IMR-90 (cell line): ENCODE data around the gene RIPOR2. TPM values are rescaled to one million over a fixed set of nuclear protein-coding genes. Genes with fewer than 3 reads are reported as not detected.
A peak's percentile ranks its signal among the peaks of the same experiment; 100 is the strongest.

Experiments used
- ATAC-seq: fragments of 200-7000 bp; cut with Tn5 transposase; 2 replicates; pipeline ENCODE4 v1.9.1; 2020; ENCODE audit warnings: low read depth, mild to moderate bottlenecking, moderate library complexity
- BruUV-seq: library from RNA; stranded (reverse); fragments of 400-500 nt; replicated peaks from 2 replicates; lab custom pipeline; 2021; lab: Mats Ljungman, UMichigan
- CTCF ChIA-PET: fragments of 300-600 bp; formaldehyde crosslinking; extraction: SDS; loops from one replicate; lab custom pipeline; 2021; ENCODE audit warnings: antibody characterized with exemption; lab: Yijun Ruan, JAX
- POLR2A ChIA-PET: fragments of 300-600 bp; sonication (Branson Sonifier 250); formaldehyde crosslinking; loops from one replicate; lab custom pipeline; 2022; ENCODE audit warnings: antibody characterized with exemption; ENCODE audit not compliant: unreplicated experiment; lab: Charles Lee
- DNase-seq: peaks from one replicate; pipeline ENCODE4 v3.0.0; 2013
- H2AFZ ChIP-seq: replicated peaks from 2 replicates; pipeline ENCODE3; 2013; ENCODE audit warnings: low read length, mild to moderate bottlenecking; ENCODE audit not compliant: poor library complexity
- H2AK5ac ChIP-seq: 2 replicates; pipeline ENCODE4 v1.6.1; 2013; ENCODE audit warnings: low read depth, low read length, inconsistent platforms
- H2AK9ac ChIP-seq: replicated peaks from 2 replicates; pipeline ENCODE3; 2013; ENCODE audit warnings: mild to moderate bottlenecking, low read depth, low read length, moderate library complexity; ENCODE audit not compliant: poor library complexity
- H2BK120ac ChIP-seq: 2 replicates; pipeline ENCODE4 v1.6.1; 2013; ENCODE audit warnings: low read depth, low read length, inconsistent platforms
- H2BK15ac ChIP-seq: 3 replicates; pipeline ENCODE4 v1.6.1; 2013; ENCODE audit warnings: low read depth, low read length, inconsistent platforms
- H2BK20ac ChIP-seq: 2 replicates; pipeline ENCODE4 v1.6.1; 2013; ENCODE audit warnings: low read depth, mild to moderate bottlenecking, inconsistent platforms, low read length, moderate library complexity
- H2BK5ac ChIP-seq: 2 replicates; pipeline ENCODE4 v1.6.1; 2013; ENCODE audit warnings: mild to moderate bottlenecking, low read depth, low read length, inconsistent platforms; ENCODE audit not compliant: poor library complexity, severe bottlenecking
- H3K14ac ChIP-seq: replicated peaks from 2 replicates; pipeline ENCODE4 v1.6.1; 2013; ENCODE audit warnings: low read depth, low read length, inconsistent platforms
- H3K18ac ChIP-seq: 2 replicates; pipeline ENCODE4 v1.6.1; 2013; ENCODE audit warnings: low read depth, low read length, control low read depth
- H3K23ac ChIP-seq: 2 replicates; pipeline ENCODE4 v1.6.1; 2013; ENCODE audit warnings: low read depth, low read length, inconsistent platforms
- H3K27ac ChIP-seq: 2 replicates; pipeline ENCODE4 v1.5.1; 2013; ENCODE audit warnings: mild to moderate bottlenecking, control low read depth, low read length; ENCODE audit not compliant: insufficient read depth
- H3K27me3 ChIP-seq: 2 replicates; pipeline ENCODE4 v1.6.1; 2013; ENCODE audit warnings: low read length; ENCODE audit not compliant: control insufficient read depth, insufficient read depth
- H3K36me3 ChIP-seq: 2 replicates; pipeline ENCODE4 v1.6.1; 2013; ENCODE audit warnings: low read length, mixed read lengths; ENCODE audit not compliant: control insufficient read depth, insufficient read depth
- H3K4ac ChIP-seq: 2 replicates; pipeline ENCODE4 v1.6.1; 2013; ENCODE audit warnings: low read depth, low read length, inconsistent platforms
- H3K4me1 ChIP-seq: 2 replicates; pipeline ENCODE4 v1.6.1; 2013; ENCODE audit warnings: low read length, mixed read lengths; ENCODE audit not compliant: control insufficient read depth, insufficient read depth
- H3K4me2 ChIP-seq: 2 replicates; pipeline ENCODE4 v1.6.1; 2013; ENCODE audit warnings: low read depth, mild to moderate bottlenecking, control low read depth, low read length, moderate library complexity
- H3K4me3 ChIP-seq: 2 replicates; pipeline ENCODE4 v1.5.1; 2013; ENCODE audit warnings: low read depth, mild to moderate bottlenecking, control low read depth, low read length, moderate library complexity; ENCODE audit not compliant: insufficient read depth
- H3K56ac ChIP-seq: 2 replicates; pipeline ENCODE4 v1.6.1; 2013; ENCODE audit warnings: low read length, inconsistent platforms; ENCODE audit not compliant: insufficient read depth; ENCODE audit errors: extremely low read depth
- H3K79me1 ChIP-seq, 2 experiments: 2 replicates each; pipeline ENCODE4 v1.6.1; 2013; ENCODE audit warnings: low read length in 2 of 2, inconsistent platforms in 1 of 2, low read depth in 1 of 2
- H3K9ac ChIP-seq: 2 replicates; pipeline ENCODE4 v1.6.1; 2013; ENCODE audit warnings: low read depth, low read length, control low read depth
- H3K9me1 ChIP-seq: 2 replicates; pipeline ENCODE4 v1.6.1; 2013; ENCODE audit warnings: low read length, inconsistent platforms; ENCODE audit not compliant: insufficient read depth
- H3K9me3 ChIP-seq: 2 replicates; pipeline ENCODE4 v1.6.1; 2013; ENCODE audit warnings: low read length; ENCODE audit not compliant: control insufficient read depth, insufficient read depth
- H4K20me1 ChIP-seq: 2 replicates; pipeline ENCODE4 v1.6.1; 2013; ENCODE audit warnings: low read length, inconsistent platforms; ENCODE audit not compliant: insufficient read depth
- H4K5ac ChIP-seq: 2 replicates; pipeline ENCODE4 v1.6.1; 2013; ENCODE audit warnings: mild to moderate bottlenecking, low read depth, low read length, control low read depth
- H4K8ac ChIP-seq, 2 experiments: 2 replicates each; pipeline ENCODE4 v1.6.1; 2013; ENCODE audit warnings: low read depth in 2 of 2, low read length in 2 of 2, control low read depth in 1 of 2, inconsistent platforms in 1 of 2
- H4K91ac ChIP-seq: 2 replicates; pipeline ENCODE4 v1.6.1; 2013; ENCODE audit warnings: low read depth, low read length, inconsistent platforms; ENCODE audit not compliant: insufficient read depth
- BHLHE40 ChIP-seq: fragments of 150-350 bp; IDR thresholded peaks from 2 replicates; pipeline ENCODE4 v1.6.1; 2016; ENCODE audit warnings: mild to moderate bottlenecking, low read depth, low read length
- CEBPB ChIP-seq: IDR thresholded peaks from 2 replicates; pipeline ENCODE4 v1.6.1; 2012; ENCODE audit warnings: low read depth, low read length, improper control_type of control experiment
- CHD1 ChIP-seq: IDR thresholded peaks from 2 replicates; pipeline ENCODE4 v1.6.1; 2012; ENCODE audit warnings: low read depth, low read length, improper control_type of control experiment
- FOS ChIP-seq: fragments of 150-350 bp; IDR thresholded peaks from 2 replicates; pipeline ENCODE4 v1.6.1; 2016; ENCODE audit warnings: low read depth, low read length
- MAZ ChIP-seq: IDR thresholded peaks from 2 replicates; pipeline ENCODE4 v1.6.1; 2012; ENCODE audit warnings: low read depth, mild to moderate bottlenecking, low read length, improper control_type of control experiment, moderate library complexity, borderline replicate concordance
- NFE2L2 ChIP-seq: fragments of 150-350 bp; IDR thresholded peaks from 2 replicates; pipeline ENCODE4 v1.6.1; 2016; ENCODE audit warnings: low read depth, mild to moderate bottlenecking, low read length
- RAD21 ChIP-seq: IDR thresholded peaks from 2 replicates; pipeline ENCODE4 v1.6.1; 2012; ENCODE audit warnings: low read length, improper control_type of control experiment
- SMC3 ChIP-seq: fragments of 150-350 bp; IDR thresholded peaks from 2 replicates; pipeline ENCODE4 v1.6.1; 2016; ENCODE audit warnings: low read depth, mild to moderate bottlenecking, antibody characterized with exemption, low read length, moderate library complexity
- WGBS, 2 experiments: methylation state at CpG; one replicate each; pipeline versions ENCODE4 v1.1.5 to v1.1.7; 2013; ENCODE audit warnings: missing lambda C conversion rate in 2 of 2; ENCODE audit not compliant: insufficient read length in 1 of 2; ENCODE audit errors: extremely low coverage in 2 of 2; 5-methylcytosine and 5-hydroxymethylcytosine counted together
- dilution Hi-C: fragments of 300-500 bp; cut with HindIII; formaldehyde crosslinking; loops from one replicate; pipeline ENCODE4 v1.14.3; 2018; ENCODE audit warnings: low sequenced_read_pairs; ENCODE audit not compliant: unreplicated experiment
- in situ Hi-C: fragments of 300-500 bp; cut with MboI; formaldehyde crosslinking; loops from 3 replicates; pipeline ENCODE4 v1.14.3; 2019; ENCODE audit warnings: low sequenced_read_pairs, inconsistent platforms, mixed read lengths
- intact Hi-C: fragments of 100-400 bp; cut with micrococcal nuclease; formaldehyde crosslinking; loops from 2 replicates; pipeline ENCODE4 v1.10.0; 2022
- polyA plus RNA-seq, 3 experiments: library from polyadenylated mRNA; depleted of rRNA; stranded (reverse); fragments of >200 nt; gene quantifications; 2 replicates each; pipeline ENCODE4 v1.2.3, GENCODE V29; 2012; ENCODE audit warnings: low replicate concordance in 1 of 3
- total RNA-seq: library from RNA; depleted of rRNA; stranded (reverse); fragments of >200 nt; gene quantifications from 2 replicates; pipeline ENCODE4 v1.2.3, GENCODE V29; 2012
- TF ChIP-seq, protein P1 (sequence below): conservative IDR thresholded peaks from 2 replicates; pipeline ENCODE4 v1.5.1; 2012; ENCODE audit warnings: mild to moderate bottlenecking, low read depth, low read length, improper control_type of control experiment
- TF ChIP-seq, protein P2 (sequence below): fragments of 150-350 bp; IDR thresholded peaks from 2 replicates; pipeline ENCODE4 v1.6.1; 2017; ENCODE audit warnings: mild to moderate bottlenecking, antibody characterized with exemption, low read length, low read depth

Gene RIPOR2
- total and polyA plus RNA-seq, 2 of the 4 experiments (the other 2 are of a cell fraction): 1.1 to 1.2 TPM

- ChIA-PET POLR2A (no interaction called here), CTCF (no interaction called here)
- Histone ChIP-seq H3K4me3 (no peak overlapping the region), H3K9ac (no peak overlapping the region), H3K36me3 (peaks cover 4% of the 10 kb centered on the region; the same call in 1 of the 2 replicates), H4K91ac (no peak overlapping the region), H2AK5ac (no peak overlapping the region), H2AFZ (no peak overlapping the region), H2BK20ac (no peak overlapping the region), H4K8ac (no peak overlapping the region), H3K14ac (no peak overlapping the region), H3K4me1 (peaks cover 6% of the 10 kb centered on the region), H3K9me3 (no peaks in the 10 kb centered on the region), H3K79me1 (peaks cover 9 to 24% of the 10 kb centered on the region in 2 experiments; a peak in 2 of 4 replicates), H2BK5ac (peak overlapping the region; percentile 85), H3K27ac (no peak overlapping the region), H3K9me1 (no peaks in the 10 kb centered on the region), H3K27me3 (no peaks in the 10 kb centered on the region), H3K56ac (no peak overlapping the region), H2BK15ac (no peak overlapping the region), H2AK9ac (no peak overlapping the region), H4K20me1 (peaks cover 8% of the 10 kb centered on the region; the same call in 1 of the 2 replicates), H3K18ac (no peak overlapping the region), H3K4me2 (peak overlapping the region; percentile 19; the same call in 1 of the 2 replicates), H2BK120ac (no peak overlapping the region), H3K23ac (no peak overlapping the region), H3K4ac (no peak overlapping the region), H4K5ac (no peak overlapping the region)
- ATAC-seq (peak; percentile 49), DNase-seq (peak; percentile 78)
- no CpG with 5 or more reads among the region's 4 CpGs for WGBS, 2 experiments
- intact Hi-C loops (no loop called here), dilution Hi-C loops (no loop called here), in situ Hi-C loops (no loop called here)
- TF ChIP-seq, protein P1, sequence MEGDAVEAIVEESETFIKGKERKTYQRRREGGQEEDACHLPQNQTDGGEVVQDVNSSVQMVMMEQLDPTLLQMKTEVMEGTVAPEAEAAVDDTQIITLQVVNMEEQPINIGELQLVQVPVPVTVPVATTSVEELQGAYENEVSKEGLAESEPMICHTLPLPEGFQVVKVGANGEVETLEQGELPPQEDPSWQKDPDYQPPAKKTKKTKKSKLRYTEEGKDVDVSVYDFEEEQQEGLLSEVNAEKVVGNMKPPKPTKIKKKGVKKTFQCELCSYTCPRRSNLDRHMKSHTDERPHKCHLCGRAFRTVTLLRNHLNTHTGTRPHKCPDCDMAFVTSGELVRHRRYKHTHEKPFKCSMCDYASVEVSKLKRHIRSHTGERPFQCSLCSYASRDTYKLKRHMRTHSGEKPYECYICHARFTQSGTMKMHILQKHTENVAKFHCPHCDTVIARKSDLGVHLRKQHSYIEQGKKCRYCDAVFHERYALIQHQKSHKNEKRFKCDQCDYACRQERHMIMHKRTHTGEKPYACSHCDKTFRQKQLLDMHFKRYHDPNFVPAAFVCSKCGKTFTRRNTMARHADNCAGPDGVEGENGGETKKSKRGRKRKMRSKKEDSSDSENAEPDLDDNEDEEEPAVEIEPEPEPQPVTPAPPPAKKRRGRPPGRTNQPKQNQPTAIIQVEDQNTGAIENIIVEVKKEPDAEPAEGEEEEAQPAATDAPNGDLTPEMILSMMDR: no peak
- TF ChIP-seq RAD21: no peak
- TF ChIP-seq SMC3: no peak
- no peak for TF ChIP-seq MAZ
- 0 out of 2 replicates have a peak, but pooled peaks have one; percentile 17 for TF ChIP-seq BHLHE40
- TF ChIP-seq FOS: no peak; the same call in 1 of the 2 replicates
- TF ChIP-seq, protein P2, sequence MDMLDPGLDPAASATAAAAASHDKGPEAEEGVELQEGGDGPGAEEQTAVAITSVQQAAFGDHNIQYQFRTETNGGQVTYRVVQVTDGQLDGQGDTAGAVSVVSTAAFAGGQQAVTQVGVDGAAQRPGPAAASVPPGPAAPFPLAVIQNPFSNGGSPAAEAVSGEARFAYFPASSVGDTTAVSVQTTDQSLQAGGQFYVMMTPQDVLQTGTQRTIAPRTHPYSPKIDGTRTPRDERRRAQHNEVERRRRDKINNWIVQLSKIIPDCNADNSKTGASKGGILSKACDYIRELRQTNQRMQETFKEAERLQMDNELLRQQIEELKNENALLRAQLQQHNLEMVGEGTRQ: no peak
- TF ChIP-seq NFE2L2: no peak
- TF ChIP-seq CEBPB: peak; percentile 92
- no peak for TF ChIP-seq CHD1
- no TSS peak for BruUV-seq
Measured at GRCh38 chr6:24780206-24780605, 155.6 kb downstream of the RIPOR2 start.
